ENCODE data around the gene CNTNAP5.
"Not testable (repeated sequence)": the region's sequence is repeated elsewhere in the genome, so short reads cannot be mapped to it uniquely, and the experiment has no call there.

DNA sequence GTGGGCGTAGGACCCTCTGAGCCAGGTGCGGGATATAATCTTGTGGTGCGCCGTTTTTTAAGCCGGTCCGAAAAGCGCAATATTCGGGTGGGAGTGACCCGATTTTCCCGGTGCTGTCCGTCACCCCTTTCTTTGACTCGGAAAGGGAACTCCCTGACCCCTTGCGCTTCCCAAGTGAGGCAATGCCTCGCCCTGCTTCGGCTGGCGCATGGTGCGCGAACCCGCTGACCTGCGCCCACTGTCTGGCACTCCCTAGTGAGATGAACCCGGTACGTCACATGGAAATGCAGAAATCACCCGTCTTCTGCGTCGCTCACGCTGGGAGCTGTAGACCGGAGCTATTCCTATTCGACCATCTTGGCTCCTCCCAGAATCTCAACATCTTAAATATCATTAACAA lies 336.9 kb downstream of the CNTNAP5 start:
- TF ChIP-seq, protein P1, sequence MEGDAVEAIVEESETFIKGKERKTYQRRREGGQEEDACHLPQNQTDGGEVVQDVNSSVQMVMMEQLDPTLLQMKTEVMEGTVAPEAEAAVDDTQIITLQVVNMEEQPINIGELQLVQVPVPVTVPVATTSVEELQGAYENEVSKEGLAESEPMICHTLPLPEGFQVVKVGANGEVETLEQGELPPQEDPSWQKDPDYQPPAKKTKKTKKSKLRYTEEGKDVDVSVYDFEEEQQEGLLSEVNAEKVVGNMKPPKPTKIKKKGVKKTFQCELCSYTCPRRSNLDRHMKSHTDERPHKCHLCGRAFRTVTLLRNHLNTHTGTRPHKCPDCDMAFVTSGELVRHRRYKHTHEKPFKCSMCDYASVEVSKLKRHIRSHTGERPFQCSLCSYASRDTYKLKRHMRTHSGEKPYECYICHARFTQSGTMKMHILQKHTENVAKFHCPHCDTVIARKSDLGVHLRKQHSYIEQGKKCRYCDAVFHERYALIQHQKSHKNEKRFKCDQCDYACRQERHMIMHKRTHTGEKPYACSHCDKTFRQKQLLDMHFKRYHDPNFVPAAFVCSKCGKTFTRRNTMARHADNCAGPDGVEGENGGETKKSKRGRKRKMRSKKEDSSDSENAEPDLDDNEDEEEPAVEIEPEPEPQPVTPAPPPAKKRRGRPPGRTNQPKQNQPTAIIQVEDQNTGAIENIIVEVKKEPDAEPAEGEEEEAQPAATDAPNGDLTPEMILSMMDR (IDR thresholded peaks at IDR 0.05; ENCODE audit: low read depth, low read length), result not testable (repeated sequence)
- TF ChIP-seq EZH2phosphoT487 (IDR thresholded peaks at IDR 0.05; ENCODE audit: low read depth), result not testable (repeated sequence)
